Measurements from ENCODE around the gene NANOS1.
A peak's percentile ranks its signal among the peaks of the same experiment; 100 is the strongest.

Gene NANOS1

GRCh38 chr10:119061926-119062325 is 32.4 kb downstream of the NANOS1 start:
- no peak for DNase-seq

GRCh38 chr10:119070395-119071165 is 41.1 kb downstream of the NANOS1 start:
- DNase-seq, result no peak

- DNase-seq, result no peak
These were observed 44.1 kb downstream of the NANOS1 start for GRCh38 chr10:119073584-119073983.

- no peak for DNase-seq
These were observed 49.1 kb downstream of the NANOS1 start for GRCh38 chr10:119078422-119079179.

GRCh38 chr10:119079599-119080520 is 50.3 kb downstream of the NANOS1 start:
- DNase-seq, result peak; percentile 49

- peak; percentile 69 for DNase-seq
These were observed 51.2 kb downstream of the NANOS1 start, which contains the start of gene EIF3A for GRCh38 chr10:119080521-119081259. Gene EIF3A, minus strand, starts transcription at chr10:119080817. Its CDS starts 141 bp downstream, at chr10:119080676.

All from NCI-H510A (cell line).